ENCODE results near the gene CAPRIN2.
A peak's percentile ranks its signal among the peaks of the same experiment; 100 is the strongest.

CAPRIN2 gene

DNA sequence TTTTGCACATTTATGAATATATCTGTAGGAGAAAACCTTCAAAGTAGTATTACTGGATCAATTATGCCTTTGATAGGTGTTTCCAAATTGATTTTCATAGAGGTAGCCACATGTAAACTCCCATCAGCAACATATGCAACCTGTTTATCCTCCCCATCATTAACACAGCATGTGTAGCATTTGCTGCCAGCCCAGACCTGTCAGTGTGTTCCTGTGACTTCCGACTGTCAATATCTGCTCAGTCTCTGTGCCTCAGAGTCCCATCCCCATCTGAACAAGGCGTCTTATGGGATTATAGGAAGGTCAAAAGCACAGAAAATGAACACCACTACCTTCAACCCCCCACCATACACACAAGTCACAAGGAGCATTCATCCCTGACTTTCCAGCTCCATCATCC is 9.5 kb upstream of the CAPRIN2 start:
- no peak for DNase-seq (ENCODE audit: low read depth, low spot score)

DNA sequence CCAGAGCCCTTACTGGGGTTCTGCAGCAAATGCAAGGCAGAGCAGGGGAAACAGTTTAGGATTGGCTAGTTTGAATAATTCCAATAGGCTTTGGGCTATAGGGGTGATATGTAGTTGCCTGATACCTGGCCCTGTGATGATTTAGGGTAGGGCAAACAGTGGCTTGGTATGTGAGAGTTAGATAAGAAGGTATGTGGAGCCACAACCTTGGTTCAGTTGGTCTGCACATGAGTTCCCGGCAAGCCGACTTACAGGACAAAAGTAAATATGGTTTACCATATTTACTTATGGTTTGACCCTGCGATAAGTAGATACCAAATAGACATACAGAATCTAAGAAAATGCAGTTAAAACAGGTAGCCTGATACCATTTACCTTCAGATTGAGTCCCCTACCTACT is 8.3 kb upstream of the CAPRIN2 start:
- DNase-seq (ENCODE audit: low read depth, low spot score), result no peak

DNA sequence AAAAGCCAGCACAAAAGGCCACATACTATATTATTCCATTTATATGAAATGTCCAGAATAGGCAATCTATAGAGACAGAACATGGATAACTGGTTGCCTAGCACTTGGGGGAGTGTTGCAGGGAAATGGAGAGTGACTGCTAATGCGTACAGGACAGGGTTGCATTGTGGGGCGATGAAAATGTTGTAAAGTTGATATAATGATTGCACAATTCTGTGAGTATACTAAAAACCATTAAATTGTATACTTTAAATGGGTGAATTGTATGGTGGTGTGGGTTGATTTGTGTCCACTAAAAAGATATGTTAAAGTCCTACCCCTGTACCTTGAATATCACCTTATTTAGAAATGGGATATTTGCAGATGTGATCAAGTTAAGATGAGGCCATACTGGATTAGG is 7.0 kb upstream of the CAPRIN2 start:
- no peak for DNase-seq (ENCODE audit: low read depth, low spot score)

DNA sequence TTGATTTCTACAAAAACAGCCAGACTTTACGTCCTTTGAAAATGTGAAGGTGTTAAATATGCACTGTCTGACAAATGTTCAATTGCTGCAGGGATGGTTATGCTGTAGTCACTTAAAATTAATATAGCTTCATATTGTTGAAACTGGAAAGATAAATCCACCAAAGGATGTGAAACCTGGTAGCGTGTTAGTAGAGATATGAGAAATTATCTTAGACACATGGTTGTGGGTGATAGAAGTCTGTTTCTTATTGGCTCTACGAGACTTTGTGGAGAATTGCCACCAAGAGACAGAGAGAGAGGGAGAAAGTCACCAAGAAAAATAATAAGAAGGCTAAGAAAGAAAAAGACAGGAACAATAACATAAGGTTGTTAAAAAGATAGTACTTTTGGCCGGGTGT is 2.6 kb upstream of the CAPRIN2 start:
- DNase-seq (ENCODE audit: low read depth, low spot score), result no peak

DNA sequence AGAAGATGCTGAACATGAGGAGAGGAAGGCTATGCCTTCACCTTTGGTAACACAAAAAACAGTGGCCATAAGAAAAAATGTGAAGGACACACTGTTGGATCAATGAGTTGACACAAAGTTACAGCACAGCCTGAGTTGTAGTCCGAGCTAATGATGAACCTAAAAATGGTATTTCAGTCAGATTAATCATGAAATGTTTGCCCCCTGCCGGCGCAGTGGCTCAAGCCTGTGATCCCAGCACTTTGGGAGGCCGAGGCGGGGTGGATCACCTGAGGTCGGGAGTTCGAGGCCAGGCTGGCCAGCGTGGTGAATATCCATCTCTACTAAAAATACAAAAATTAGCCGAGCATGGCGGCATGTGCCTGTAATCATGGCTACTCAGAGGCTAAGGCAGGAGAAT is 1.3 kb upstream of the CAPRIN2 start:
- DNase-seq (ENCODE audit: low read depth, low spot score), result no peak

DNA sequence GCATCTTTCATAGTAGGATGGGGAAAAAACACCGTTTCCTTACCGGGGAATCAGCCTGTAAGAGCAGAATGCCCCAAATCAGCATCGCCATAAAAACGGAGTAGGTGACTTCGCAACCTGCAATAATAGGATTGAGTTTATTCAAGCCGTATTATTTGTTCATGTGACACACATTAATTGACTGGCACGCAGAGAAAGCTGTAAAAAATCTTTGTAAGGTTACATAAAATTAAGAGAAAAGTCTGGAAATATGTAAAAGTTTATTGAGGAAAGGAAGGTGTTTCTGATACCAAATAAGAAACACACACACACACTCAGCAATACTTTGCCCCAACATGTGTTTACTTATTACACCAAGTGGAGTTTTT is 628 bp upstream of the CAPRIN2 start:
- DNase-seq (ENCODE audit: low read depth, low spot score), result no peak

DNA sequence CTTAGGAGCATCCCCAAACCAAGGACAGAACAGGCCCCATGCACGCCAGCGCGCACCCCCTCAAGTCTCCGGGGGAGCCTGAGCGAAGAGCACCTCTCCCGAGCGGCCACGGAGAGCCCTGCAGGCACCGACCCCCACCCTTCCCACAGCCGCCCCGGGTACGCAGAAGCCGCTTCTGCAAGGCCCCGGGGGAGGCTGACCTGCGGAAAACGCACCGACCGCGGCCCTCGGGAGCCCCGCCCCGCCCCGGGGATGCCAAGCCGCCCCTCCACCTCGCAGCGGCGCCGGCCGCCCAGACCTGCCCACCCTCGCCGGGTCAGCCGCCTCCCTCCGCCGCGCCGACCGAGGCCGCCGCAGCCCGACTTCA is 385 bp downstream of the CAPRIN2 start:
- no peak for DNase-seq (ENCODE audit: low read depth, low spot score)

DNA sequence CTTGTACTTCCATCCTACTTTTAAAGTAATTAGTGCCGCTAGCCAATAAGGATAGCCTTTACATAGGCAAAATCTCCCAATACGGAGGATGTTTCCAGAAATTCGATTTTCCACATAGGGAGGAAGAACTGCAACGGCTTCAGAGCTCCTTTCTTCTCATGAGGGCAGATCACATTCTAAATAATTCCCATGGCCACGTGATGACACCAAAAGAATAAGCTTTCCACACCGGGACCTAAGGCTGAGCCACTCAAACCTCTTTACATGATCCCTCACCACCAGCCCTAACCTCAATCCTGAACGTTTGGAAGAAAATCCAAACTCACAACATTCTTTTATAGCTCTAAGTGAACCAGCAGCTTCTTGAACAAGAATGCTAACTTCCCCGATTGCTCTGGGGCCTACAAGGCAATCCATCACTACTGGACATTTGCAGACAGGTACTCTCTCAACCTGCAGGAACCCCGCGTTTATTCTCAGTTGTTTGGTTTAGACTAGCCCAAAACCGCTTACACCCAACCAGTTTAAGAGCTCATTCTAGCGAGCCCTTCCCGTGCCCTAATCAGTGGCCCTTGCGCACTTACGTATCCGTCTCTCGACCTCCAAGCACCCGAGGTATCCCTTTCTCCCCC is 884 bp downstream of the CAPRIN2 start:
- no peak for DNase-seq (ENCODE audit: low read depth, low spot score)

DNA sequence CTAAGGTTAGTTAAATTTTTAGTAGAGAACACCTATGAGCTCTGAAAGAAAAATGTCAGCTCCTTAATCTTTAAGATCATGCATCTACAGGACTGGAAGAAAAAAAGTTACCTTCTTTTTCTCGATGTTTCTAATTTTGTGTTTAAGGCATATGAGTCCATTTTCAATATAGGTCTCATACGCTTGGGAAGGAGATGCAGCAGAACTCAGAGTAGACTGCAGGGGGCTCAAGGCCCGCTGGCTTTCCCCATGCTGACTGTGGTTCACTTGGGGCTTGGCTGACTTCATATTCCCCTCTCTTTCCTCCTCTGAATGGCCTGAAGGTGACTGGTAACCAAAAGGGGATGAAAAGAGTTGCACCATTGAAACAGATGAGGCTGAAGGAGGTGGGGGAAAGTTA is 1.5 kb downstream of the CAPRIN2 start:
- peak; percentile 23 for DNase-seq (ENCODE audit: low read depth, low spot score)

DNA sequence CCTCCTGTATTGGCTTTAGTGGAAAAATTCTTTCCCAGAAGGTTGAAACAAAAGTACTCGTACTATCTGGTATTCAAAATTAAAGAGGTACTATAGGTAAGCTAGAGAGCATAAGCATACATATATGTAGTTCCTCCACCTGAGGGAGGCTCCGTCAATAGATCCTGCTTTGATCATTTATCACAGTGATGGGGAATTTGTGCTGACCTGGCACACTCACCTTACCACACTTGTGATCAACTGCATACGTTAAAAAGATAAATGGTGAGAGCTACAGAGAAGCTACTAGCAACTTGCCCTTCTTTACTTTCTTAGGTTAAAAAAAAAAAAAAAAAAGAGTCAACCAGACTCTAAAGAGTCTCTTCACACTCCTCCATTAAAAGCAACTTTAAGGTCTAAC is 2.5 kb downstream of the CAPRIN2 start:
- no peak for DNase-seq (ENCODE audit: low read depth, low spot score)

DNA sequence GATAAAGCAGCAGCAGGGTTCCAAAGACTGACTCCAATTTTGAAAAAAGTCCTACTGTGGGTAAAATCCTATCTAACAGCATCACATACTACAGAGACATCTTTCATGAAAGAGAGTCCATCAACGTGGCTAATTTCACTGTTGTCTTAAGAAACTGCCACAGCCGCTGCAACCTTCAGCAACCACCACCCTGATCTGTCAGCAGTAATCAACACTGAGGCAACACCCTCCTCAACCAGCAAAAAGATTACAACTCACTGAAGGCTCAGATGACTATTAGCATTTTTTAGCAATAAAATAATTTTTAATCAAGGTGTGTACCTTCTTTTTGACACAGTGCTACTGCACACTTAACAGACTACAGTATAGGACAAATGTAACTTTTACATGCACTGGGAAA is 6.6 kb downstream of the CAPRIN2 start:
- DNase-seq (ENCODE audit: low read depth, low spot score), result no peak

DNA sequence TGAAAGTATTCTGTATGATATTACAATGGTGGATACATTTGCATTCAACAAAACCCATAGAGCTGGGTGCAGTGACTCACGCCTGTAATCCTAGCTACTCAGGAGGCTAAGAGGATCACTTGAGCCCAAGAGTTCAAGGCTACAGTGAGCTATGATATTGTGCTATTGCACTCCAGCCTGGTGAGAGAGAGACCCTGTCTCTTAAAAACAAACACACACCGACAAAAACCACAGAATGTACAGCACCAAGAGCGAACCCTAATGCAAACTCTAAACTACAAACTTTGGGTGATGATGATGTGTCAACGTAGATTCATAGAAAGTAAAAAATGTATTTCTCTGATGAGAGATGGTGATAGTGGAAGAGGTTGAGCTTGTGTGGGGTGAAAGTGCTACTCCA is 8.6 kb downstream of the CAPRIN2 start:
- DNase-seq (ENCODE audit: low read depth, low spot score), result no peak

DNA sequence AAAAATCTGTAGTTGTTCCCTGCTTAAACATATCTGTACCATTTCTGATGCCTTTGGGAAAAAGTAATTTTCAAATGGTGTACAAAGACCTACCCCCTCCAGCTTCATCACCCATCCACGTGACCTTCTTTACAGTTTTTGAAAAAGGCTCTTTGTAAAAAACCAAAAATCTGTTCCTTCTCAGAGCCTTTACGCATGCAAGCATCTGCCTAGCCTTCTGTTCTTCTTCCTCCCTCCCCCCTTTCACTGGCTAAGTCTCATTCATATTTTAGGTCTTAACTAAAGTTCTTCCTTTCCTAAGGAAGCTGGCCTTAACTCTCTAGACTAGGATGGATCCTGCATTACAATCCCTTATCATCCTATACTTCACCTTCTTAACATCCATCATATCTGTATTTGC is 10.4 kb downstream of the CAPRIN2 start:
- no peak for DNase-seq (ENCODE audit: low read depth, low spot score)

DNA sequence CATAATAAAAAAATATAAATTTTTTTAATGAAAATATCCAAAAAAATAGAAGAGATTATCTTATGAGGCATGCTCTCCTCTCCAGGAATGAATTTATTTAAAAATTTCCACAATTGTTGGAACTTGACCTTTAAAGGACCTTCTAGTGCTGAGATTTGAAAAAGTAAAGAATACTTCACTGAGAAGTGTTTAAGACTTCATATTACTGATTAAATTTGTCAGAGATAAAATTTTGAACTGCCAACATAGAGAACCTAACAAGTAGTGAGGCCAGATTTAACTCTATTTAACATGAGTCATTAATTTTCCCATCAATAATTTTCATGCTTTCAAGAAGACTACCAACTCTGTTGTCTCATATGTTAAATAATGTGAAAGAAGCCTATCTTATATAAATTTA is 14.5 kb downstream of the CAPRIN2 start:
- no peak for DNase-seq (ENCODE audit: low read depth, low spot score)

DNA sequence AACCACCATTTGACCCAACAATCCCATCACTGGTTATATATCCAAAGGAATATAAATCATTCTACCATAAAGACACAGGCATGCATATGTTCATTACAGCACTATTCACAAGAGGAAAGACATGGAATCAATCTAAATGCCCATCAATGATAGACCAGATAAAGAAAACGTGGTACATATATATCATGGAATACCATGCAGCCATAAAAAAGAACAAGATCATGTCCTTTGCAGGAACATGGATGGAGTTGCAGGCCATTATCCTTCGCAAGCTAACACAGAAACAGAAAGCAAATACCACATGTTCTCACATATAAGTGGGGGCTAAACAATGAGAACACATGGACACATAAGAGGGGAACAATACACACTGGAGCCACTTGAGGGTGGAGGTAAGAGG is 15.7 kb downstream of the CAPRIN2 start:
- no peak for DNase-seq (ENCODE audit: low read depth, low spot score)

DNA sequence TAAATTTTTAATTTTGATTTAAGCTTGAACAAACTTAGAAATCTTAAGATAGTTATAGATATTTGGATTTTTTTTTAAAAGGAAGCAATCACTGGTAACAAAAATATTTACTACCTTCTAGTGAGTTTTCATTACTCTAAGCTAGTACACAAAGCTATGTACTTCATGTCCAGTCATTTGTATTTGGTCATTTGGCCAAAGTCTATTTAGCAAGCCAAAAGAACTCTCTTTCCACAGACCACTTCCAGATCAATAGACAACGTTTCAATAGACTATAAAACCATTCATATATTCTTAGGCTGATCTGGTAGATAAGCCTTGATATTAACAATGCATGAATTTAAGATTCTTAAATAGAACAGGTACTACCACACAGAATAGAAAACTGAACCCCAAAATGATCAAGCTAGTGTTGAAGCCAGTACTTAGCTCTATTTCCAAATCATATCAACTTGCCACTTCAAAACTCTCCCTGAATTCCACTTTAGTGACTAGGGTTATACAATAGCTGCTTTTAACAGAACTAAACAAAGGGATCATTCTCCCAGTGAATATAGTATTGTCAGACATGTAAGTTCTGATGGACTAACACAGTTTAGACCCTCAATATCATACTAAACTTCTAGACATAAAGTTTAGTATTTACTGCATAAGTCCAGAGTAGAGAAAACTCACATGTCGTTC is 21.7 kb downstream of the CAPRIN2 start:
- DNase-seq (ENCODE audit: low read depth, low spot score), result no peak

DNA sequence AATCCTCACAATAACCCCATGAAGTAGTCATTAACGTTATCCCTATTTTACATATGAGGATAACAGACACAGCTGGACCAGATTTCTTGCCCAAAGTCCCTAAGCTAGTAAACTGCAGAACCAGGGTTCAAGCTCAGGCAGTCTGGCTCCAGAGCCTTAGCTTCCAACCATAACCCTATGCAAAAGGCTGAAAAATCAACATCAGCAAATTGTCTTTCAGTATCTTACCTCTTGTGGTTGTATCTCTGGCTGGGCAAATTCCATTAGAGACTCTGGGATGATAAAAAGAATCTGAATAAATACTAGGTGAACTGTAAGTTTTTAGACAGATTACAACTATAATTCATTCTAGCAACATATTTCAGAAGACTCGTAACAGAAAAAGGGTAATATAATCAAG is 24.7 kb downstream of the CAPRIN2 start:
- no peak for DNase-seq (ENCODE audit: low read depth, low spot score)

DNA sequence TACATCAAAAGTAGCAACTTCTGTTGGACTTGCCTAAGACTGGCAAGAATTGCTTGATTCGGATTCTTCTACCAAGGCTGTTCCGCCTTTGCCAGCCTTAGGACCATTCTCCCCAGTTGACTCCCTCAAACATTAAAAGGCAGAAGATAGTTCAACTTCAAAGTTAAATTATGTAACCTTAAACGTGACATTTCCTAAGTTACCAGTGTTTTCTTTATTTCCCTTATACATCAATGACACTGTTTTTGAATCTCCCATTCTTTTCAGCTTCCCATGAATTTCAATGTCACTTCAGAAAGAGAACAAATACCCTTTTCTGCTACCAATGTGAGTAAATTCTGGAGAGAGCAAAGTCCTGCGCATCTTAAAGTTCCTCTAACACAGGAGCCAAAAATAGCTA is 25.2 kb downstream of the CAPRIN2 start:
- no peak for DNase-seq (ENCODE audit: low read depth, low spot score)

DNA sequence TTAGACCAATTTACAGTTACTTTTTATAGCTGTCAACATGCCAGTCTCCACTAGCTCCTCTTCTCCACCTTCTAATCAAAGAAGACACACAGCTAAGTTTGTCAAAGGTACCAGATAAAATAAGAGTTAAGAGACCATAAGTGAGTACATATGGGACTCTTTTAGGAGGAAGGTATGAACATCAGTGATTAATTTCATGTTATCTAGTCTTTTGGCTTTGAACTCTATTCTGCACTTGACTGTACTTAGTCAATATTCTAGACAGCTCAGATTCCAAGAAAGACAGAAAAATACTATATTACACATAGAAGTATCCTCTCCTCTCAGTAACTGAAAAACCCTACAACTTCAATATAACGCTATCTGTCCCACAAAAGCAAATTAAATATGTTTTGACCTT is 28.1 kb downstream of the CAPRIN2 start:
- no peak for DNase-seq (ENCODE audit: low read depth, low spot score)

DNA sequence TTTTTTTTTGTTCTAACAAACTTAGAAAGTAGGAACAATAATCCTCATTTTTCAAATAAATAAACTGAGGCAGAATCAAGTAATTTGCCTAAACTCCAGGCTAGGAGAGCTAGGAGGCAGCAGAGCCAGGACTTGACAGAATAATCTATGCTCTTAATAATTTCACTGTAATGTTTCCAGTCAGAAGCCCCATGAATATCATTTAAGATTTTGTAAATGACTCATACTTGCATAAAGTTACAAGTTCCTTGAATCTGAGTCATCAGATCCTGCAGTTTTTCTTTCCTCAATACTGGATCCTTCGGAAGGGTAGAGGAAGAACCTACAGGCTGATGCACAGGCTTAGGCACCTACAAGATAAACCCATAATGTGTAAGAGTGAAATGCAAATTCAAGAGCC is 29.0 kb downstream of the CAPRIN2 start:
- DNase-seq (ENCODE audit: low read depth, low spot score), result no peak

DNA sequence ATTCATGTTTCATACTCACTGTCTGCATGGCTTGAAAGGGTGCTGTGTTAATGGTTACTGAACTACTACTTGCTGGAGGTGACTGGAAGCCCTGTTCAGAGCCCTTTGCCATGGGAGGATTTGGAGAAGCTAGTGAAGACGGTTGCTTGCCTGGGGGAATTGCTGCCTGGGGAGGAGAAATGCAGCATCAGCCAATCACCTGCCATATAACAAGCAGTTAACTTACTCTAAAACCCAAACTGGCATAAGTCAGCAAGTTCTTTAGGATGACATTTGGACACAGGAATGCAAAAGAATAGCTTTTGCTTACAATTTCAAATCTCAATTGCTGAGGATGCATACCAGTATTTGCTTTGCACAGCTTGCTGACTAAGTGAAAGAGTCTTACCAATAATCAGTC is 35.7 kb downstream of the CAPRIN2 start:
- no peak for DNase-seq (ENCODE audit: low read depth, low spot score)

DNA sequence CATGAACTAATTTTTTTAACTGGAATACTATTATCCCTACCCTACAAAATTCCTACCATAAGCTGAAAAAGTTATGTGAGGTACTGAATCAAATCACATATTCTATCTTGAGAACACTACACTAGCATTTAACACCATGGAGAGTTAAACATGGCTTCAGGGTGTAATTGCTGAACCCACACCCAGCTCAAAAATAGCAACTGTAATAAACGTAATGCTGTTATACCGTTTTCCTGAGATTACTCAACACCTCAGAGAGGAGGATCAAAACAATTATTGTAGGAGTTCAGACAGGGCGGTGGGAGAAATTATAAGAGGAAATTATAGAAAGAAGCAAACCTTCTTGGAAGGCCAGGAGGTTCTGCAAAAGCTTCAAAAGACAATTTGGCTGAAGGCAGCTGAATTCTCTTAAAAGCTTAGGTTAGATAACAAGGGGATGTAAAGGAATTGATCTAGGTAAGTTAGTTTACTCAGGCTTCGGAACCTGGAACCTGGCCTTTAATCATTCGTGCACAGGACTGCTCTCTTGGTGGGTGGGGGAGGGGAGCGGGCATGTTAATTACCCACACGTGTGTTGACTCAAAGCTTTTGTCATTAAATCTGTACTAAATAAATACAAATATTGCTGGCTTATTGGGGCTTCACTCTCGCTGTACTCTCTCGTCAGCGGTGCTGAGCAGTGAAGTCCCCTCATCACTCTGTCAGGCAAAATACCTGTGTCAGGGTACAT is 47.0 kb downstream of the CAPRIN2 start:
- no peak for DNase-seq (ENCODE audit: low read depth, low spot score)

DNA sequence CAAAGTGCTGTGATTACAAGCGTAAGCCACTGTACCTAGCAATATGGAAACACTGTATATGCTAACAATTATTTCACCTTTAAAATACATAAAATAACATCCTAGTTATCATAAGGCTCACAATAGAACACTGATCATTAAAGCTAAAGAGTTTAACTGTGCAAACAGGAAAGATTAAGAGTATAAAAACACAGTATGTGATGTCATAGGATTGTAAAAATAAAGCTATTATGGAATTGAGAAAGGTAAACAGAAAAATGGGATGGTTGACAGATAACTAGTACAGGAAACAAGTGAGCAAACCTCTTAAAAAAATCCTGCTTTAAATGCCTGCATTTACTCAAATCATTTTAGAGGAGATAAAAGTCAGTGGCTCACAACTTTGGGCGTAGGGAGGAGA is 48.3 kb downstream of the CAPRIN2 start:
- DNase-seq (ENCODE audit: low read depth, low spot score), result no peak
